HFF-Myc (cell line): ENCODE measurements around the gene TAOK2.
"Not testable (repeated sequence)": the region's sequence is repeated elsewhere in the genome, so short reads cannot be mapped to it uniquely, and the experiment has no call there.

Experiments
- DNase-seq: peaks from one replicate; pipeline ENCODE4 v3.0.0-alpha.2; 2011; ENCODE audit warnings: low read depth; ENCODE audit errors: extremely low read depth
- H3K4me3 ChIP-seq: replicated peaks from 2 replicates; pipeline ENCODE4 v1.5.1; 2011; ENCODE audit warnings: low read depth, mild to moderate bottlenecking, control low read depth, low read length
- CTCF ChIP-seq: IDR thresholded peaks from 2 replicates; pipeline ENCODE4 v1.5.1; 2012; ENCODE audit warnings: mild to moderate bottlenecking, low read depth, low read length, control low read depth; ENCODE audit errors: missing control alignments

Gene TAOK2

GRCh38 chr16:30011714-30012504 lies 38.2 kb downstream of the TAOK2 start:
- no peak for TF ChIP-seq CTCF
- no peak for DNase-seq
- no peak overlapping the region for H3K4me3 ChIP-seq

- not testable (repeated sequence) for H3K4me3 ChIP-seq, DNase-seq
Observed at GRCh38 chr16:30012598-30012997, 38.9 kb downstream of the TAOK2 start.

GRCh38 chr16:30015450-30015849 lies 41.8 kb downstream of the TAOK2 start:
- H3K4me3 ChIP-seq, result not testable (repeated sequence)

GRCh38 chr16:30016555-30017276 lies 43.0 kb downstream of the TAOK2 start:
- no peak overlapping the region for H3K4me3 ChIP-seq
- no peak for TF ChIP-seq CTCF

More at GRCh38 chr16:30015450-30015849, 41.8 kb downstream of the TAOK2 start:
- not testable (repeated sequence) for DNase-seq

GRCh38 chr16:30017277-30017656 lies 43.6 kb downstream of the TAOK2 start:
- no peak for TF ChIP-seq CTCF
- no peak for DNase-seq
- H3K4me3 ChIP-seq, result no peak overlapping the region

More at GRCh38 chr16:30016555-30017276, 43.0 kb downstream of the TAOK2 start:
- no peak for DNase-seq

GRCh38 chr16:30017937-30018336 lies 44.3 kb downstream of the TAOK2 start:
- H3K4me3 ChIP-seq, DNase-seq: not testable (repeated sequence)

GRCh38 chr16:30018731-30019158 lies 45.1 kb downstream of the TAOK2 start:
- no peak for DNase-seq
- no peak overlapping the region for H3K4me3 ChIP-seq

More at GRCh38 chr16:30018731-30019158, 45.1 kb downstream of the TAOK2 start:
- no peak for TF ChIP-seq CTCF
